B cell (primary cell): Measurements from ENCODE around the gene PTGER3. TPM values are rescaled to one million over a fixed set of nuclear protein-coding genes. Genes with fewer than 3 reads are reported as not detected.

Experiments used
- ATAC-seq: fragments of 200-7000 bp; cut with Tn5 transposase; one replicate; pipeline ENCODE4 v1.10.0; 2021; ENCODE audit warnings: low read depth, mild to moderate bottlenecking, moderate number of reproducible peaks, moderate library complexity
- CTCF ChIA-PET: fragments of 350-600 bp; sonication (Branson Sonifier 250); formaldehyde crosslinking; loops from one replicate; lab custom pipeline; 2021; ENCODE audit warnings: antibody characterized with exemption, inconsistent platforms; lab: Charles Lee
- POLR2A ChIA-PET: fragments of 350-600 bp; sonication (Branson Sonifier 250); formaldehyde crosslinking; loops from one replicate; lab custom pipeline; 2021; ENCODE audit warnings: antibody characterized with exemption; lab: Charles Lee
- DNase-seq: peaks from one replicate; pipeline ENCODE4 v3.0.0; 2013
- H2AFZ ChIP-seq: 2 replicates; pipeline ENCODE4 v1.6.1; 2012; ENCODE audit warnings: mild to moderate bottlenecking, low read depth, low read length; ENCODE audit not compliant: insufficient read depth, poor library complexity, severe bottlenecking
- H3K27ac ChIP-seq, 2 donors: 1 replicate in 1 of 2; 2 replicates in 1 of 2; pipeline ENCODE4 v1.5.1; 2012 to 2013; ENCODE audit warnings: low read length in 2 of 2, mild to moderate bottlenecking in 2 of 2, moderate library complexity in 1 of 2
- H3K27me3 ChIP-seq, 4 experiments: fragments of 200-600 bp in 1 of 4; sonication (generic) in 1 of 4; replicated peaks in 1 of 4; 1 replicate in 2 of 4; 2 replicates in 2 of 4; pipeline versions ENCODE4 v1.6.1 to v1.7.0; 2013 to 2016; ENCODE audit warnings: low read length in 3 of 4, mild to moderate bottlenecking in 2 of 4, mixed read lengths in 1 of 4, moderate library complexity in 1 of 4; ENCODE audit not compliant: insufficient read depth in 4 of 4, control insufficient read depth in 3 of 4; ENCODE audit errors: control extremely low read depth in 1 of 4
- H3K36me3 ChIP-seq, 2 experiments: replicated peaks in 1 of 2; 1 replicate in 1 of 2; 2 replicates in 1 of 2; pipeline versions ENCODE4 v1.6.1 to v1.7.1; 2013; ENCODE audit warnings: low read length in 1 of 2; ENCODE audit not compliant: insufficient read depth in 2 of 2, control insufficient read depth in 1 of 2; ENCODE audit errors: control extremely low read depth in 1 of 2, extremely low read depth in 1 of 2
- H3K4me1 ChIP-seq, 2 donors: fragments of 200-600 bp in 1 of 2; sonication (generic) in 1 of 2; 1 replicate in 1 of 2; 2 replicates in 1 of 2; pipeline versions ENCODE4 v1.5.1 to v1.6.1; 2013 to 2017; ENCODE audit warnings: low read length in 2 of 2; ENCODE audit not compliant: control insufficient read depth in 2 of 2, insufficient read depth in 2 of 2
- H3K4me2 ChIP-seq: replicated peaks from 2 replicates; pipeline ENCODE3; 2012; ENCODE audit warnings: mild to moderate bottlenecking, low read depth, low read length; ENCODE audit not compliant: poor library complexity, severe bottlenecking
- H3K4me3 ChIP-seq, 5 experiments: fragments of 200-600 bp in 1 of 5; sonication (generic) in 1 of 5; 1 replicate in 3 of 5; 2 replicates in 2 of 5; pipeline versions ENCODE4 v1.5.1 to v1.7.0; 2011 to 2016; ENCODE audit warnings: low read length in 4 of 5, mild to moderate bottlenecking in 4 of 5, low read depth in 2 of 5, control low read depth in 1 of 5, moderate library complexity in 1 of 5; ENCODE audit not compliant: insufficient read depth in 1 of 5; ENCODE audit errors: control extremely low read depth in 1 of 5, extremely low read depth in 1 of 5
- H3K79me2 ChIP-seq: fragments of 200-600 bp; sonication (generic); one replicate; pipeline ENCODE4 v1.6.0; 2016; ENCODE audit warnings: low read length; ENCODE audit not compliant: control insufficient read depth, insufficient read depth
- H3K9ac ChIP-seq: fragments of 200-600 bp; sonication (generic); 2 replicates; pipeline ENCODE4 v1.6.1; 2017; ENCODE audit warnings: mild to moderate bottlenecking, low read length, moderate library complexity
- H3K9me3 ChIP-seq, 3 donors: one replicate each; pipeline versions ENCODE4 v1.6.1 to v1.7.1; 2013; ENCODE audit warnings: low read length in 2 of 3; ENCODE audit not compliant: control insufficient read depth in 2 of 3, insufficient read depth in 1 of 3; ENCODE audit errors: control extremely low read depth in 1 of 3
- H4K20me1 ChIP-seq: 2 replicates; pipeline ENCODE4 v1.6.0; 2012; ENCODE audit warnings: mild to moderate bottlenecking, low read length; ENCODE audit not compliant: insufficient read depth, control insufficient read depth, poor library complexity, severe bottlenecking
- H3K27ac Mint-ChIP-seq: one replicate; pipeline ENCODE4 v1.8.0; 2021; ENCODE audit warnings: mixed read lengths
- H3K27me3 Mint-ChIP-seq: one replicate; pipeline ENCODE4 v1.8.0; 2021; ENCODE audit warnings: mixed read lengths
- H3K4me1 Mint-ChIP-seq: one replicate; pipeline ENCODE4 v1.8.0; 2021; ENCODE audit warnings: mixed read lengths
- H3K4me3 Mint-ChIP-seq: one replicate; pipeline ENCODE4 v1.8.0; 2021; ENCODE audit warnings: mixed read lengths
- H3K9me3 Mint-ChIP-seq: one replicate; pipeline ENCODE4 v1.8.0; 2022; ENCODE audit warnings: mixed read lengths; ENCODE audit not compliant: insufficient read depth
- CTCF ChIP-seq: fragments of 200-600 bp; IDR thresholded peaks from one replicate; pipeline ENCODE4 v1.8.0; 2022; ENCODE audit warnings: antibody characterized with exemption, mild to moderate bottlenecking
- EZH2 ChIP-seq: IDR thresholded peaks from 2 replicates; pipeline ENCODE4 v1.6.1; 2012; ENCODE audit warnings: borderline replicate concordance, low read depth, mild to moderate bottlenecking, moderate library complexity, low read length; ENCODE audit not compliant: insufficient read depth, poor library complexity, severe bottlenecking
- WGBS: methylation state at CpG from one replicate; pipeline ENCODE4 v1.1.5; 2013; ENCODE audit warnings: missing lambda C conversion rate; ENCODE audit not compliant: insufficient coverage; 5-methylcytosine and 5-hydroxymethylcytosine counted together
- intact Hi-C: fragments of 100-400 bp; cut with micrococcal nuclease; formaldehyde crosslinking; loops from one replicate; pipeline ENCODE4 v1.10.0; 2022
- polyA plus RNA-seq: library from polyadenylated mRNA; depleted of rRNA; stranded (reverse); fragments of >200 nt; gene quantifications from 2 replicates; pipeline ENCODE4 v1.2.3, GENCODE V29; 2012
- total RNA-seq, 2 donors: library from RNA; stranded (reverse); fragments of 120-200 nt in 1 of 2; gene quantifications; 1 replicate in 1 of 2; 2 replicates in 1 of 2; pipeline versions ENCODE4 v1.2.3 to v1.2.4, GENCODE V29; 2013 to 2022

PTGER3 gene
- total and polyA plus RNA-seq, 2 donors (not counting 1 experiment from before 2014, with no cell fraction given) = 0.27 TPM; not detected in 1

GRCh38 chr1:71094913-71095312, 47.3 kb upstream of the PTGER3 start:
- intact Hi-C loops = no loop called here

DNA sequence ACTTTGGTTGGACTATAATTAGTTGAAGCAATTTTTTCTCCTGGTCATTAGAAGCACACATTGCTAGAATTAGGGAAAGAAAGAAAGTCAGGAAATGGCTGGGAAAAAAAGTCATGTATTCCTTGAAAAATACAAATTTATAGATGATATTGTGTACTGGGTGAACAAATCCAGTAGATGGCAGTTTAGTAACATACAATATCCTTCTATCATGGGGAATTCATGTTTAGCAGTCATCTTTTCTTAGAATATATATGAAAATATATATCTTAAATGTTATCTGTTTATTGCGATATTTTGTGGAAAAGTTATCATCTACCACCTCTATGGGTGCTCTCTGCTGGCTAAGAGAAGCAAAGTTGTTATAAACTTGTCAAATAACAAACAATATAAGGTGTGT, 46.3 kb upstream of the PTGER3 start:
- POLR2A ChIA-PET = no interaction called here
- Histone ChIP-seq H3K36me3 (no peaks in the 10 kb centered on the region), H3K4me2 (no peak overlapping the region), H3K9me3 (no peaks in the 10 kb centered on the region), H3K79me2 (no peaks in the 10 kb centered on the region), H3K4me3 (no peak overlapping the region), H2AFZ (no peak overlapping the region), H3K27ac (no peak overlapping the region), H4K20me1 (no peaks in the 10 kb centered on the region), H3K27me3 (no peaks in the 10 kb centered on the region), H3K9ac (no peak overlapping the region), H3K4me1 (no peaks in the 10 kb centered on the region)
- no peak for TF ChIP-seq EZH2
- TF ChIP-seq CTCF = peak; percentile 19
- DNase-seq = no peak
- no peak overlapping the region for H3K4me3 Mint-ChIP-seq
- H3K27me3 Mint-ChIP-seq = peaks cover 8% of the 10 kb centered on the region
- H3K4me1 Mint-ChIP-seq = no peaks in the 10 kb centered on the region
- H3K27ac Mint-ChIP-seq = no peak overlapping the region
- CTCF ChIA-PET = no interaction called here
- WGBS = no CpG with 5 or more reads among the region's 1 CpG
- intact Hi-C loops = no loop called here
- ATAC-seq = no peak
- H3K9me3 Mint-ChIP-seq = no peaks in the 10 kb centered on the region

More at GRCh38 chr1:71094913-71095312, 47.3 kb upstream of the PTGER3 start:
- Histone ChIP-seq H3K36me3 (no peaks in the 10 kb centered on the region), H3K9ac (no peak overlapping the region), H3K4me3 (no peak overlapping the region), H3K4me1 (no peaks in the 10 kb centered on the region), H3K79me2 (no peaks in the 10 kb centered on the region), H2AFZ (no peak overlapping the region), H3K27me3 (no peaks in the 10 kb centered on the region), H3K27ac (no peak overlapping the region), H4K20me1 (no peaks in the 10 kb centered on the region), H3K9me3 (no peaks in the 10 kb centered on the region), H3K4me2 (no peak overlapping the region)
- Mint-ChIP-seq H3K27ac (no peak overlapping the region), H3K9me3 (no peaks in the 10 kb centered on the region), H3K4me3 (no peak overlapping the region), H3K27me3 (peaks cover 6% of the 10 kb centered on the region), H3K4me1 (no peaks in the 10 kb centered on the region)
- no CpG with 5 or more reads among the region's 2 CpGs for WGBS
- TF ChIP-seq EZH2 = no peak
- TF ChIP-seq CTCF = no peak
- DNase-seq (no peak), ATAC-seq (no peak)
- POLR2A ChIA-PET = no interaction called here
- CTCF ChIA-PET = no interaction called here
